H54 (cell line): Measurements from ENCODE around the gene FOXL3.
"Not testable (repeated sequence)": the region's sequence is repeated elsewhere in the genome, so short reads cannot be mapped to it uniquely, and the experiment has no call there.

Source experiments
- DNase-seq: peaks from one replicate; pipeline ENCODE4 v3.0.0; 2011; ENCODE audit warnings: low spot score, mixed read lengths; ENCODE audit not compliant: insufficient read length
- FAIRE-seq: peaks from 3 replicates; lab custom pipeline; 2011; peaks lifted over from hg19 to GRCh38; lab: Jason Lieb, UNC
- POLR2A ChIP-seq: IDR thresholded peaks from 2 replicates; pipeline ENCODE4 v1.6.1; 2011; ENCODE audit warnings: low read depth, mild to moderate bottlenecking, low read length

Gene FOXL3

GRCh38 chr7:294440-295154, 4.6 kb downstream of the FOXL3 start:
- TF ChIP-seq POLR2A = no peak
- DNase-seq (no peak), FAIRE-seq (no peak)

- no peak for TF ChIP-seq POLR2A
- DNase-seq (no peak), FAIRE-seq (no peak)
Measured at GRCh38 chr7:295155-296154, 5.5 kb downstream of the FOXL3 start.

GRCh38 chr7:296373-296945, 6.5 kb downstream of the FOXL3 start:
- DNase-seq (no peak), FAIRE-seq (no peak)
- no peak for TF ChIP-seq POLR2A

GRCh38 chr7:297141-297540, 7.2 kb downstream of the FOXL3 start:
- not testable (repeated sequence) for FAIRE-seq, DNase-seq

- no peak for DNase-seq
- no peak for TF ChIP-seq POLR2A
- FAIRE-seq = no peak
Measured at GRCh38 chr7:297611-298374, 7.8 kb downstream of the FOXL3 start.

- FAIRE-seq (no peak), DNase-seq (no peak)
- no peak for TF ChIP-seq POLR2A
Measured at GRCh38 chr7:298375-298702, 8.4 kb downstream of the FOXL3 start.

- DNase-seq (no peak), FAIRE-seq (no peak)
- no peak for TF ChIP-seq POLR2A
Measured at GRCh38 chr7:298743-299142, 8.8 kb downstream of the FOXL3 start.

GRCh38 chr7:299169-299568, 9.2 kb downstream of the FOXL3 start:
- DNase-seq (no peak), FAIRE-seq (no peak)
- TF ChIP-seq POLR2A = no peak

- DNase-seq (no peak), FAIRE-seq (no peak)
- TF ChIP-seq POLR2A = no peak
Measured at GRCh38 chr7:299628-300027, 9.7 kb downstream of the FOXL3 start.

GRCh38 chr7:300048-300447, 10.1 kb downstream of the FOXL3 start:
- no peak for TF ChIP-seq POLR2A
- FAIRE-seq = no peak
- DNase-seq = no peak

GRCh38 chr7:300546-301290, 10.7 kb downstream of the FOXL3 start:
- DNase-seq (no peak), FAIRE-seq (no peak)
- no peak for TF ChIP-seq POLR2A

- DNase-seq (no peak), FAIRE-seq (no peak)
- no peak for TF ChIP-seq POLR2A
Measured at GRCh38 chr7:301291-302053, 11.5 kb downstream of the FOXL3 start.
